ENCODE data around the gene ATP6V1G3.

The ATP6V1G3 gene

GRCh38 chr1:198541737-198542136, 1.3 kb upstream of the ATP6V1G3 start:
- Histone ChIP-seq H3K36me3 (no peaks in the 10 kb centered on the region), H3K4me3 (ENCODE audit: low read depth in 1 of 2, low read length in 1 of 2) (no peak overlapping the region), H3K27me3 (no peaks in the 10 kb centered on the region), H3K4me1 (ENCODE audit: control insufficient read depth in 1 of 2, insufficient read depth in 1 of 2, low read depth in 1 of 2, low read length in 1 of 2) (peaks cover 0 to 3% of the 10 kb centered on the region in 2 experiments), H3K27ac (no peak overlapping the region), H3K9me3 (no peaks in the 10 kb centered on the region)
- TF ChIP-seq, protein P1, sequence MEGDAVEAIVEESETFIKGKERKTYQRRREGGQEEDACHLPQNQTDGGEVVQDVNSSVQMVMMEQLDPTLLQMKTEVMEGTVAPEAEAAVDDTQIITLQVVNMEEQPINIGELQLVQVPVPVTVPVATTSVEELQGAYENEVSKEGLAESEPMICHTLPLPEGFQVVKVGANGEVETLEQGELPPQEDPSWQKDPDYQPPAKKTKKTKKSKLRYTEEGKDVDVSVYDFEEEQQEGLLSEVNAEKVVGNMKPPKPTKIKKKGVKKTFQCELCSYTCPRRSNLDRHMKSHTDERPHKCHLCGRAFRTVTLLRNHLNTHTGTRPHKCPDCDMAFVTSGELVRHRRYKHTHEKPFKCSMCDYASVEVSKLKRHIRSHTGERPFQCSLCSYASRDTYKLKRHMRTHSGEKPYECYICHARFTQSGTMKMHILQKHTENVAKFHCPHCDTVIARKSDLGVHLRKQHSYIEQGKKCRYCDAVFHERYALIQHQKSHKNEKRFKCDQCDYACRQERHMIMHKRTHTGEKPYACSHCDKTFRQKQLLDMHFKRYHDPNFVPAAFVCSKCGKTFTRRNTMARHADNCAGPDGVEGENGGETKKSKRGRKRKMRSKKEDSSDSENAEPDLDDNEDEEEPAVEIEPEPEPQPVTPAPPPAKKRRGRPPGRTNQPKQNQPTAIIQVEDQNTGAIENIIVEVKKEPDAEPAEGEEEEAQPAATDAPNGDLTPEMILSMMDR (IDR thresholded peaks at IDR 0.05), result no peak

GRCh38 chr1:198538579-198539364, 1.7 kb downstream of the ATP6V1G3 start:
- H3K36me3 ChIP-seq, result no peaks in the 10 kb centered on the region
- no peaks in the 10 kb centered on the region for H3K27me3 ChIP-seq
- H3K4me1 ChIP-seq (ENCODE audit: control insufficient read depth in 1 of 2, insufficient read depth in 1 of 2, low read depth in 1 of 2, low read length in 1 of 2), result peaks cover 10% of the 10 kb centered on the region in 2 experiments
- no peak overlapping the region for H3K4me3 ChIP-seq (ENCODE audit: low read depth in 1 of 2, low read length in 1 of 2)
- TF ChIP-seq, protein P1 (IDR thresholded peaks at IDR 0.05), result no peak
- no peaks in the 10 kb centered on the region for H3K9me3 ChIP-seq
- H3K27ac ChIP-seq, result no peak overlapping the region

- Histone ChIP-seq H3K9me3 (no peaks in the 10 kb centered on the region), H3K27me3 (no peaks in the 10 kb centered on the region), H3K36me3 (no peaks in the 10 kb centered on the region), H3K4me3 (ENCODE audit: low read depth in 1 of 2, low read length in 1 of 2) (no peak overlapping the region), H3K4me1 (ENCODE audit: control insufficient read depth in 1 of 2, insufficient read depth in 1 of 2, low read depth in 1 of 2, low read length in 1 of 2) (peaks cover 10% of the 10 kb centered on the region in 2 experiments), H3K27ac (no peak overlapping the region)
- TF ChIP-seq, protein P1 (IDR thresholded peaks at IDR 0.05), result no peak
Observed at GRCh38 chr1:198535631-198536030, 4.8 kb downstream of the ATP6V1G3 start.

DNA sequence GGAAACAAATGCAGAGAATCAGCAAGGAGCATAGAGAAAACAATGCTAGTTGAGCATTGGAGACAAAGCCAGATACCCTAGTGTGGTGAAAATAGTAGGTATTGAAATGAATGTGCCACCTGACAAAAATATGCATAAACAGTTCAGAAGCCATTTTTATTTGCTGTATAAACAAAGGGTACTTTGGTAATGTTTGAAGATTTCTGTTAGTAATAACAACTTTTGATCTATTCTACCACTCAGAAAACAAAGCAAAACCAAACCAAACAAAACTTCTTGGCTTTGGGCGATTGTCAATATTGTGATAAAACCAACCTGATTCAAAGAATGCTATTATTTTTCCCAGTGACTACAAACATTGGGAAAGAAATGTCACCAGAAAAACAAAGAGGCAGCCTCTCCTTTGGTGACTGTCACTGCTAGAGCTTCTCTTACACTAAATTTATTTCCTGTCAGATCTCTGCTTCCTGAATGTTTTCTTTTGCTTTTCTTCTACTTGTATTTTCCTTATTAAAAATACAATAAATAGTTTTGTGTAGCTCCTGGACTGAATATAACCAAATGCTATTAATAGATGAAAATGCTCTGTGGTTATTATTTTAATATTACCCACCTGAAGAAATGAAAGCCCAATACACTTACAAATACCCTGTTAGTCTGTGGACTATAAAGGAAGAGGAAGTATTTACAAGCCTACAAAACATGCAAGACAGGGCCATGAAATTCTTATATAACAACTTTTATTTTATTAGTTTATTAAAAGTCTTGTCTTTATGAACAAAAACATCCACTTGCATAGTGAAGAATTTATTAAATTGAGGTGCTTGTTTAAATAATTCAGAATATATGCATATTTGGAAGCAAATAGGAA, 5.7 kb downstream of the ATP6V1G3 start:
- Histone ChIP-seq H3K4me3 (ENCODE audit: low read depth in 1 of 2, low read length in 1 of 2) (no peak overlapping the region), H3K36me3 (no peaks in the 10 kb centered on the region), H3K27me3 (no peaks in the 10 kb centered on the region), H3K27ac (peak overlapping the region; percentile 51), H3K4me1 (ENCODE audit: control insufficient read depth in 1 of 2, insufficient read depth in 1 of 2, low read depth in 1 of 2, low read length in 1 of 2) (peaks cover 10% of the 10 kb centered on the region in 2 experiments), H3K9me3 (no peaks in the 10 kb centered on the region)
- TF ChIP-seq, protein P1 (IDR thresholded peaks at IDR 0.05), result no peak

DNA sequence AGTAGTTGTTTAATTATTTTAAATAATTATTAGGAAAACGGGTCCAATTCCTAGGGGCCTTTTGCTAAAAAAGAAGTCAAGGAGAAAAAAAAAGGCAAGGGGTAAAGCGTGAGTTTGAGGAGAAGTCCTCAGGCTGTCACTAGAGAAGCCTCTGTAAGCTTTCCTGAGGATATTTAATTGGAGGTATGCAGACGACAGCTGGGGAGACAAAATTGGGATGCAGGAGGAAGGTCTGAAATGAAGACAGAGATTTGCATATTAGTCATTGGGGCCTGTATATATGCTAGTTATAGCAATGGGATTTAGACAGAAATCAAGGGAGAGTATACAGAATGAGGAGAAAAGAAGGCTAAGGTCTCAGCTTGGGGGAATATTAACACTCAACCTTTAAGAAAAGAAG, 8.6 kb downstream of the ATP6V1G3 start:
- Histone ChIP-seq H3K36me3 (no peaks in the 10 kb centered on the region), H3K9me3 (no peaks in the 10 kb centered on the region), H3K27ac (no peak overlapping the region), H3K4me1 (ENCODE audit: control insufficient read depth in 1 of 2, insufficient read depth in 1 of 2, low read depth in 1 of 2, low read length in 1 of 2) (peaks cover 7 to 10% of the 10 kb centered on the region in 2 experiments), H3K27me3 (no peaks in the 10 kb centered on the region), H3K4me3 (ENCODE audit: low read depth in 1 of 2, low read length in 1 of 2) (no peak overlapping the region)
- TF ChIP-seq, protein P1 (IDR thresholded peaks at IDR 0.05), result no peak
